Nephron progenitor cell (in vitro differentiated cells): ENCODE measurements around the gene PITPNM1.

Source experiments
- DNase-seq: peaks from one replicate; pipeline ENCODE4 v3.0.0; 2021
- H3K27ac Mint-ChIP-seq: 2 replicates; pipeline ENCODE4 v1.8.0; 2021; ENCODE audit warnings: mild to moderate bottlenecking, moderate library complexity, mixed read lengths
- H3K27me3 Mint-ChIP-seq: 2 replicates; pipeline ENCODE4 v1.8.0; 2021; ENCODE audit warnings: mild to moderate bottlenecking, low read depth, mixed read lengths; ENCODE audit not compliant: poor library complexity
- H3K36me3 Mint-ChIP-seq: 2 replicates; pipeline ENCODE4 v1.8.0; 2021; ENCODE audit warnings: low read depth, mixed read lengths
- H3K4me1 Mint-ChIP-seq: 2 replicates; pipeline ENCODE4 v1.8.0; 2021; ENCODE audit warnings: mixed read lengths
- H3K4me3 Mint-ChIP-seq: 2 replicates; pipeline ENCODE4 v1.8.0; 2021; ENCODE audit warnings: mild to moderate bottlenecking, moderate library complexity, mixed read lengths
- H3K9me3 Mint-ChIP-seq: 2 replicates; pipeline ENCODE4 v1.8.0; 2021; ENCODE audit warnings: mild to moderate bottlenecking, moderate library complexity, mixed read lengths
- TF ChIP-seq, protein P1 (sequence below): fragments of 200-600 bp; sonication (generic); IDR thresholded peaks from 2 replicates; pipeline ENCODE4 v1.5.0; 2021; ENCODE audit warnings: antibody characterized with exemption

Gene PITPNM1

DNA sequence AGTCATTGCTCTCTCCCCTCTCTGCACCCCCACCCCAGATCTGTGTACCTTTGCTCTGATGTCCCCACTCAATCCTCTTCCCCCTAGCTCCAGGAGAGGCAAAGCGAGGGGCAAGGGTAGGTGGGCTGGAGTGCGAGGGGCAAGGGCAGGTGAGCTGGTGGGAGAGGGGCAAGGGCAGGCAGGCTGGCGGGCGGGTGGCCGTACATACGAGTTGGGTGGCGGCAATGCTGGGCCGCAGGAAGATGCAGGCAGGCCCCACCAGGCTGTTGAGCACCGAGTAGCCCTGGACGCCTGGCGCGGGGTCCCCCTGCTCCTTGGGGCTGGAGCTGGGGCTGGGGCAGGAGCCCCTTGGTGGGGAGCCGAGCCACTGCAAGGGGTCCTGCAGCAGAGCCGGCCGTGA is 17.2 kb upstream of the PITPNM1 start:
- Mint-ChIP-seq H3K27ac (no peak overlapping the region), H3K4me3 (no peak overlapping the region), H3K4me1 (peaks cover 15% of the 10 kb centered on the region), H3K9me3 (no peaks in the 10 kb centered on the region), H3K27me3 (peaks cover 5% of the 10 kb centered on the region), H3K36me3 (no peaks in the 10 kb centered on the region)
- TF ChIP-seq, protein P1, sequence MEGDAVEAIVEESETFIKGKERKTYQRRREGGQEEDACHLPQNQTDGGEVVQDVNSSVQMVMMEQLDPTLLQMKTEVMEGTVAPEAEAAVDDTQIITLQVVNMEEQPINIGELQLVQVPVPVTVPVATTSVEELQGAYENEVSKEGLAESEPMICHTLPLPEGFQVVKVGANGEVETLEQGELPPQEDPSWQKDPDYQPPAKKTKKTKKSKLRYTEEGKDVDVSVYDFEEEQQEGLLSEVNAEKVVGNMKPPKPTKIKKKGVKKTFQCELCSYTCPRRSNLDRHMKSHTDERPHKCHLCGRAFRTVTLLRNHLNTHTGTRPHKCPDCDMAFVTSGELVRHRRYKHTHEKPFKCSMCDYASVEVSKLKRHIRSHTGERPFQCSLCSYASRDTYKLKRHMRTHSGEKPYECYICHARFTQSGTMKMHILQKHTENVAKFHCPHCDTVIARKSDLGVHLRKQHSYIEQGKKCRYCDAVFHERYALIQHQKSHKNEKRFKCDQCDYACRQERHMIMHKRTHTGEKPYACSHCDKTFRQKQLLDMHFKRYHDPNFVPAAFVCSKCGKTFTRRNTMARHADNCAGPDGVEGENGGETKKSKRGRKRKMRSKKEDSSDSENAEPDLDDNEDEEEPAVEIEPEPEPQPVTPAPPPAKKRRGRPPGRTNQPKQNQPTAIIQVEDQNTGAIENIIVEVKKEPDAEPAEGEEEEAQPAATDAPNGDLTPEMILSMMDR: no peak
- no peak for DNase-seq

DNA sequence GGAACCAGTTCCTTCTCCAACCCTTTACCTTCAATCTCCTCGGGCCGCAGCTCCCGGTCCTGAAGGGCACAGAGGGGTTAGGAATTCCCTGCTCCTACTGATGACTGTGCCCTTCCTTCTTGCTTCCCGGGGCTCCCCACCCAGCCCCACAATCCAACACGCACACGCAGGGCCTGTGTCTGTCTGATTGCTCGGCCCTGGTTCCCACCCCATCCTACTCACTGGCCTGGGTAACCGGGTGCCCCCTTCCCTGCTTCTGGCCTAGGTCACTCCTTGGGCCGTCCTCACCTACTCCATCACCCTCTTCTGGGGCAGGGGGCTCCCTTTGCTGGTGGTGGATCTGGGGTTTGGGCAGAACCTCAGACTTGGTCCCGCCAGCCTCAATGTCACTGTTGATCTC is 16.8 kb upstream of the PITPNM1 start:
- no peak overlapping the region for H3K27ac Mint-ChIP-seq
- no peak for DNase-seq
- peaks cover 15% of the 10 kb centered on the region for H3K4me1 Mint-ChIP-seq
- H3K36me3 Mint-ChIP-seq: no peaks in the 10 kb centered on the region
- no peaks in the 10 kb centered on the region for H3K9me3 Mint-ChIP-seq
- TF ChIP-seq, protein P1: no peak
- H3K27me3 Mint-ChIP-seq: peaks cover 2% of the 10 kb centered on the region
- no peak overlapping the region for H3K4me3 Mint-ChIP-seq

DNA sequence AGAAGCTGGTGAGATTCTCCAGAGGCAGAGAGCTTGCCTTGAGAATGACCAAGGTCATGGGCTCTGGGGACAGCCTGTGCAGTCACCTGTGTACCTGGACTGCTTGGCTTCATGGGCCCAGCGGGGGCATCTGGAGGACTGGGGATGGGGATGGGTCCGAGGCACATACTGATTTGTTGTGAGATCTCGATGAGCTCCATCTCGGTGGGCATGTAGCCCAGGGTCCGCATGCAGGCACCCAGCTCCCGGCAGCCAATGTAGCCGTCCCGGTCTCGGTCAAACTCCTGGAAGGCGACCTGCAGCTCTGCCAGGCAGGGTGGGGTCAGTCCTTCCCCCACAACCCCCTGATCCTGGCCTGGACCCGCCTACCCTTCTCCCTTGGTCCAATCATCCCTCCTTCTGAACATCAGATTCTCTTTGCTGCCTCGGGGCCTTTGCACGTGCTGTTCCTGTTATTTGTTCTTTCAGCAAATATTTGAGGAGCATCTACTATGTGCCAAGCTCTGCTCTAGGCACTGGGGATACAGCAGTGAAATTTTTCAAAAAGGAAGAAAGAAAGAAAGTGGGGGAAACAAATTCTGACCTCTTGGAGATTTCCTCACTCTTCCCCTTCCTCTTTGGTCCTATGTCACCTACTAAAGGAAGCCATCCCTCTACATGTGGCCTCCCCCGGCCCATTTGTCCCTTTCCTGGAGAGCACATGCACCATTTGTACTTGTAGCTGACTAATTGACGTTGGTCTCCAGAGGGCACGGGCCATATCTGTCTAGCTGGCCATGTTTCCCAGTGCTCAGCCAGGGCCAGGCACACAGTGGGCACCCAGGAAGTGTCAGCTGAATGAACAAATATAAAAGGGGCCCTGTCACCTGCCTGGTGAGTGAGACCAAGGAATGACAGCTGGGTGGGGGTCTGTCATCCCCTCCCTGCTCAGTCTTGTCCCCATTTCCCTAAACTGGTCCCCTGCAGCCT is 16.0 kb upstream of the PITPNM1 start:
- Mint-ChIP-seq H3K4me3 (no peak overlapping the region), H3K36me3 (no peaks in the 10 kb centered on the region), H3K27me3 (peaks cover 5% of the 10 kb centered on the region), H3K9me3 (no peaks in the 10 kb centered on the region), H3K4me1 (peaks cover 15% of the 10 kb centered on the region), H3K27ac (no peak overlapping the region)
- no peak for DNase-seq
- TF ChIP-seq, protein P1: no peak

DNA sequence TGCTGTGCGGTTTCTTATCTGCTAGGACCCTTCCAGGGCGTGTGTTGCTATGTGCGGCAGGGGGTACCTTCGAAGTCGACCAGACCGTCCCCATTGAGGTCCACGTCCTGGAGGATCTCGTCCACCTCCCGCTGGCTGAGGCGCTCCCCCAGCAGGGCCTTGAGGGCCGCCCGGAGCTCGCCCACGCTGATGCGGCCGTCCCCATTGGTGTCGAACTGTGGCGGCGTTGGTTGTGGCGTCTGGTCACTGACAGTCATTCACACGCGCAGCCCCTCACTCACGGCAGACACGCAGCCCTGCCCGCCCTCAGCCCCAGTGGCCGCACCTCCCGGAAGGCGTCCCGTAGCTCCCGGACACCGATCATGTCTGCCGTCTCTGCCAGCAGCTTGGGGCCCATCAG is 14.6 kb upstream of the PITPNM1 start:
- peaks cover 6% of the 10 kb centered on the region for H3K4me1 Mint-ChIP-seq
- no peak overlapping the region for H3K4me3 Mint-ChIP-seq
- no peak overlapping the region for H3K27ac Mint-ChIP-seq
- peaks cover 18% of the 10 kb centered on the region for H3K27me3 Mint-ChIP-seq
- H3K9me3 Mint-ChIP-seq: no peaks in the 10 kb centered on the region
- DNase-seq: no peak
- H3K36me3 Mint-ChIP-seq: no peaks in the 10 kb centered on the region
- TF ChIP-seq, protein P1: no peak

DNA sequence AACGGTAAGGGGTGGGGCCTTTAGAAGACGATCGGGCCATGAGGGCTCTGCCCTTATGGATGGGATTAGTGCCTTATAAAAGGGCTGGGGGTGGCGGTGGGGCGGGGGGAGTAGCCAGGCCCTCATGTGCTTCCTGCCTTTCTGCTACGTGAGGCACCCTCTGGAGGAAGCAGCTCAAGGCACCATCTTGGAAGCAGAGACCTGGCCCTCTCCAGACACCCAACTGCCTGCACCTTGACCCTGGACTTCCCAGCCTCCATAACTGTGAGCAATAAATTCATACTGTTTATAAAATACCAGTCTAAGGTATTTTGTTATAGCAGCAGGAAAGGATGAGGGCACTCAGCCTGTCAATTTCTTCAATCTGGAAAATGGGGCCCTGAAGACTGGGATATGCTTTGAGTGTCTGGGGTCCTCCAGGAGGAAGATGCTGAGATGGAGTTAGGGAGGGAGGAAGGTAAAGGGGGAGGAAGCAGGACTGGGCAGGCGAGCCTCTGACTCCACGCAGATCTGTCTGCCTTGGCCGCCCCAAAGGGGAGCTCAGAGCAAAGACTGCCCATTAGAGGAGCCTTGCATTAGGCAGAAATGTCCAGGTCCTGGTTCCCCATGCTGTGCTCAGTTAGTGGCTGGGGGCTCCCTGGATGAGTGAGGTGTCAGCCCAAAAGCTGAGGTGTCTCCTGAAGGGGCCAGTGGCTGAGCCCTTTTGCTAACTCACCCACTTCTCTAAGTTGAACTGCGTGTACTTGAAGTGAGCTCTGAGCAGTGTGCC is 12.8 kb upstream of the PITPNM1 start:
- H3K27ac Mint-ChIP-seq: no peak overlapping the region

More for the DNA sequence above, 12.8 kb upstream of the PITPNM1 start:
- Mint-ChIP-seq H3K4me1 (no peaks in the 10 kb centered on the region), H3K4me3 (no peak overlapping the region), H3K27me3 (peaks cover 36% of the 10 kb centered on the region), H3K9me3 (no peaks in the 10 kb centered on the region), H3K36me3 (no peaks in the 10 kb centered on the region)
- no peak for DNase-seq
- TF ChIP-seq, protein P1: no peak
